HG02623 (cell line): ENCODE measurements around the gene RSKR.
A peak's percentile ranks its signal among the peaks of the same experiment; 100 is the strongest.
"Not testable (repeated sequence)": the region's sequence is repeated elsewhere in the genome, so short reads cannot be mapped to it uniquely, and the experiment has no call there.

Experiments
- ATAC-seq: cut with Tn5 transposase; IDR thresholded peaks from one replicate; pipeline ENCODE4 v1.9.1; 2021; ENCODE audit warnings: moderate library complexity; ENCODE audit not compliant: unreplicated experiment

RSKR gene

GRCh38 chr17:28613931-28614381, at the start of gene RSKR:
RSKR (minus strand) TSS chr17:28614185; CDS start chr17:28614161, 24 bp downstream.
- ATAC-seq: no peak

GRCh38 chr17:28663723-28664122, 49.7 kb upstream of the RSKR start:
- ATAC-seq: no peak

- ATAC-seq: no peak
These were observed 48.5 kb upstream of the RSKR start for GRCh38 chr17:28662527-28662829.

GRCh38 chr17:28661635-28662526, 47.9 kb upstream of the RSKR start, which contains the start of the genes SDF2 and SUPT6H:
SDF2 (minus strand) TSS chr17:28661906; CDS start chr17:28661876, 30 bp downstream.
SUPT6H (plus strand) TSS chr17:28662205; CDS start chr17:28673402, 11,197 bp downstream.
- ATAC-seq: peak; percentile 69

- ATAC-seq: not testable (repeated sequence)
These were observed 45.5 kb upstream of the RSKR start for GRCh38 chr17:28659497-28659881.

GRCh38 chr17:28658766-28659496, 44.9 kb upstream of the RSKR start:
- not testable (repeated sequence) for ATAC-seq

- ATAC-seq: not testable (repeated sequence)
These were observed 44.4 kb upstream of the RSKR start for GRCh38 chr17:28658342-28658741.

- ATAC-seq: no peak
These were observed 43.8 kb upstream of the RSKR start for GRCh38 chr17:28657756-28658155.

GRCh38 chr17:28655160-28655559, 41.2 kb upstream of the RSKR start:
- no peak for ATAC-seq

GRCh38 chr17:28648698-28649097, 34.7 kb upstream of the RSKR start:
- ATAC-seq: no peak

GRCh38 chr17:28646039-28646754, 32.2 kb upstream of the RSKR start:
- no peak for ATAC-seq

- ATAC-seq: no peak
These were observed 31.6 kb upstream of the RSKR start for GRCh38 chr17:28645576-28645939.

- peak; percentile 83 for ATAC-seq
These were observed 31.0 kb upstream of the RSKR start, which contains the start of gene BLTP2 for GRCh38 chr17:28644787-28645575. BLTP2 (minus strand) TSS chr17:28645158; CDS start chr17:28645056, 102 bp downstream.

- ATAC-seq: peak; percentile 9
These were observed 30.2 kb upstream of the RSKR start for GRCh38 chr17:28643983-28644786.

GRCh38 chr17:28641579-28641978, 27.6 kb upstream of the RSKR start:
- ATAC-seq: no peak

GRCh38 chr17:28635506-28635905, 21.5 kb upstream of the RSKR start:
- no peak for ATAC-seq

- no peak for ATAC-seq
These were observed 20.4 kb upstream of the RSKR start for GRCh38 chr17:28634206-28634865.

- no peak for ATAC-seq
These were observed 12.8 kb upstream of the RSKR start for GRCh38 chr17:28626818-28627217.

- no peak for ATAC-seq
These were observed 10.2 kb upstream of the RSKR start for GRCh38 chr17:28624148-28624547.
